Left ventricle myocardium inferior (tissue), 1 donor: ENCODE results near the gene PYGB. TPM values are rescaled to one million over a fixed set of nuclear protein-coding genes. Genes with fewer than 3 reads are reported as not detected.

Experiments
- DNase-seq: peaks from one replicate; pipeline ENCODE4 v3.0.0-alpha.2; 2020
- H3K27ac ChIP-seq: fragments of 200-600 bp; replicated peaks from 2 replicates; pipeline ENCODE4 v1.8.0; 2021
- H3K27me3 ChIP-seq: fragments of 200-600 bp; 2 replicates; pipeline ENCODE4 v1.8.0; 2021; ENCODE audit warnings: low read depth
- H3K36me3 ChIP-seq: fragments of 200-600 bp; 2 replicates; pipeline ENCODE4 v1.8.0; 2021
- H3K4me1 ChIP-seq: fragments of 200-600 bp; 2 replicates; pipeline ENCODE4 v1.8.0; 2021
- H3K4me3 ChIP-seq: fragments of 200-600 bp; 2 replicates; pipeline ENCODE4 v1.8.0; 2021; ENCODE audit warnings: mild to moderate bottlenecking, moderate library complexity
- H3K9me3 ChIP-seq: fragments of 200-600 bp; replicated peaks from 2 replicates; pipeline ENCODE4 v1.8.0; 2021
- intact Hi-C: fragments of 100-400 bp; cut with micrococcal nuclease; formaldehyde crosslinking; loops from one replicate; pipeline ENCODE4 v1.11.0; 2022
- total RNA-seq: library from RNA; stranded (reverse); fragmentation: NEBNext Ultra II Directional; extraction: Animal tissue kit (Norgen Biotek cat#: 25700); gene quantifications from one replicate; pipeline ENCODE4 v1.2.1, GENCODE V29; 2021
- TF ChIP-seq, protein P1 (sequence below): fragments of 200-600 bp; IDR thresholded peaks from 2 replicates; pipeline ENCODE4 v1.8.0; 2021; ENCODE audit warnings: antibody characterized with exemption, mild to moderate bottlenecking, borderline replicate concordance
- donor health status: DM: no; HTN: yes; CAD: no; lungs with severe emphysema.

The PYGB gene
- total RNA-seq, 1 donor from 2014 or later: 218 TPM

DNA sequence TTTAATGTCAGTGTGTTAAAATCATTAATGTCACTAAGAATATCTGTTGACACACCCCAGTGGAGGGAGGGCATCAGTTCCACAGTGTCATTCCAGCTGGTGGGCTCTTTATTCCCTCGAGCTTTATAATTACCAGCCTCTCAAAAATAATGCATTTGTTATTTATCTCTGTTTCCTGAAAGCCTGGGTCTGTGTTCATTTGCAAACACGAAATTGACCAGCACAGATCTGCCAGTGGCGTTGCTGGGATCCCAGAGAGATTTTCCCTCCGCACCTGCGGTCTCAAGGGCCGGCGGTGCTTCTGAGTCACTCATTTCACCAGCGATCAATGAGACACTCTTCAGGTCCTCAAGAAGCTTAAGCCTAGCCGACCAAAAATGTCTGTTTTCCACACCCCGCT lies 5.7 kb upstream of the PYGB start:
- Histone ChIP-seq H3K27me3 (no peaks in the 10 kb centered on the region), H3K4me3 (no peak overlapping the region), H3K4me1 (peaks cover 26% of the 10 kb centered on the region), H3K27ac (no peak overlapping the region), H3K36me3 (no peaks in the 10 kb centered on the region), H3K9me3 (peaks cover 5% of the 10 kb centered on the region)
- TF ChIP-seq, protein P1, sequence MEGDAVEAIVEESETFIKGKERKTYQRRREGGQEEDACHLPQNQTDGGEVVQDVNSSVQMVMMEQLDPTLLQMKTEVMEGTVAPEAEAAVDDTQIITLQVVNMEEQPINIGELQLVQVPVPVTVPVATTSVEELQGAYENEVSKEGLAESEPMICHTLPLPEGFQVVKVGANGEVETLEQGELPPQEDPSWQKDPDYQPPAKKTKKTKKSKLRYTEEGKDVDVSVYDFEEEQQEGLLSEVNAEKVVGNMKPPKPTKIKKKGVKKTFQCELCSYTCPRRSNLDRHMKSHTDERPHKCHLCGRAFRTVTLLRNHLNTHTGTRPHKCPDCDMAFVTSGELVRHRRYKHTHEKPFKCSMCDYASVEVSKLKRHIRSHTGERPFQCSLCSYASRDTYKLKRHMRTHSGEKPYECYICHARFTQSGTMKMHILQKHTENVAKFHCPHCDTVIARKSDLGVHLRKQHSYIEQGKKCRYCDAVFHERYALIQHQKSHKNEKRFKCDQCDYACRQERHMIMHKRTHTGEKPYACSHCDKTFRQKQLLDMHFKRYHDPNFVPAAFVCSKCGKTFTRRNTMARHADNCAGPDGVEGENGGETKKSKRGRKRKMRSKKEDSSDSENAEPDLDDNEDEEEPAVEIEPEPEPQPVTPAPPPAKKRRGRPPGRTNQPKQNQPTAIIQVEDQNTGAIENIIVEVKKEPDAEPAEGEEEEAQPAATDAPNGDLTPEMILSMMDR: no peak
- no peak for DNase-seq
- intact Hi-C loops: no loop called here

DNA sequence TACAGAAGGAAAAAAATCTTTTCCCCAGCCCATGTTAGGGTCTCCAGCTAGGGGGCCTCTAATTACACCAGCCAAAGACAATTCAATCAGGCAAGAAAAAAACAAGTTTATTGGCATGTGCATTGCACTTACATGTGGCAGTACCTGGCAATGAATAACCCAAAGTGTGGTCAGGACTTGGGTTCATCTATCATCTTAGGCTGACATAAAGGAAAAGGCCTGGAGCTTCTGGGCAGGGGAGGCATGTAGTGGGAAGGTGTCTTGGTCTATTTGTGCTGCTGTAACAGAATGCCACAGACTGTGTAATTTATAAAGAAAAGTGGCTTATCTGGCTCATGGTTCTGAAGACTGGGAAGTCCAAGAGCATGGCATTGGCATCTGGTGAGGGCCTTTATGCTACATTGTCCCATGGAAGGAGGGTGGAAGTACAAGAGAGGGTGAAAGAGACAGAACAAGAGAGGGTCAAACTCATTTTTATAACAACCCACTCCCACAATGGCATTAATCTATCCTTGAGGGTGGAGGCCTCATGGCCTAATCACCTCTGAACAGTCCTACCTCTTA lies 4.4 kb upstream of the PYGB start:
- DNase-seq: no peak
- no peak overlapping the region for H3K27ac ChIP-seq
- peaks cover 24% of the 10 kb centered on the region for H3K4me1 ChIP-seq
- intact Hi-C loops: no loop called here
- H3K4me3 ChIP-seq: no peak overlapping the region
- TF ChIP-seq, protein P1: no peak
- no peaks in the 10 kb centered on the region for H3K27me3 ChIP-seq
- H3K9me3 ChIP-seq: peaks cover 5% of the 10 kb centered on the region
- no peaks in the 10 kb centered on the region for H3K36me3 ChIP-seq

DNA sequence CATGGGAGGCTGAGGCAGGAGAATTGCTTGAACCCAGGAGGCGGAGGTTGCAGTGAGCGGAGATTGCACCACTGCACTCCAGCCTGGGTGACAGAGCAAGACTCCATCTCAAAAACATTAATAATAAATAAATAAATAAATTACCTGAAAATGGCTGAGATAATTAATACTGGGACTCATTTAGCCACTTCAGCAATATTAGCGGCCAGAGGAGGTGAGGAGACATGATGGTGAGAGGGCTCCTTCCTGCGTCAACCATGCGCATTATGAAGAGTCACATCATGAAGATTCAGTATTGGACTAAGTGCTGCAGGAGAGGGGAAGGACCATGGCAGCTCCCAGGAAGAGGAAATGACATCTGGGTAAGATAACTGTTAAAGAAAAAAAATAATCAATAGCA lies 2.9 kb upstream of the PYGB start:
- Histone ChIP-seq H3K9me3 (peaks cover 5% of the 10 kb centered on the region), H3K4me3 (no peak overlapping the region), H3K27me3 (no peaks in the 10 kb centered on the region), H3K4me1 (peaks cover 36% of the 10 kb centered on the region), H3K27ac (no peak overlapping the region), H3K36me3 (no peaks in the 10 kb centered on the region)
- no peak for DNase-seq
- intact Hi-C loops: no loop called here
- TF ChIP-seq, protein P1: no peak

DNA sequence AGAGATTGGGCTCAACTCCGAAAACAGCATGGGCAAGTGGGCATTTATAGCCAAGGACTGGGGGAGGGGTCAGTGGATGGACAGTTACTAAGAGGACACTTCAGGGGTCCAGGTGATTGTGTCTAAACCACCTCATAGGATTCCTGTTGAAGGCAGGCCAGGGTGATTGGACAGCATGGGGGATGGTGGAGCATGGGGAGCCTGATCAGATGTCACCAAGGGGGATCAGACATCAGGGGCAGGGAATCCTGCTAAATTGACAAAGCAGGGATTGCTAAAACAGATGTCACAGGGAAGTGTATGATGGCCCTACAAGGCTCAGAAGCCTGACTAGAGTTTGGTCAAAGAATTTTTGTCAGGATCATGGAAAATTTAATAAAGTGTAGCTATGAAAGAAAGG lies 2.4 kb upstream of the PYGB start:
- intact Hi-C loops: no loop called here
- Histone ChIP-seq H3K4me1 (peaks cover 41% of the 10 kb centered on the region), H3K27me3 (no peaks in the 10 kb centered on the region), H3K4me3 (no peak overlapping the region), H3K9me3 (peaks cover 5% of the 10 kb centered on the region), H3K27ac (no peak overlapping the region), H3K36me3 (no peaks in the 10 kb centered on the region)
- DNase-seq: no peak
- TF ChIP-seq, protein P1: no peak

DNA sequence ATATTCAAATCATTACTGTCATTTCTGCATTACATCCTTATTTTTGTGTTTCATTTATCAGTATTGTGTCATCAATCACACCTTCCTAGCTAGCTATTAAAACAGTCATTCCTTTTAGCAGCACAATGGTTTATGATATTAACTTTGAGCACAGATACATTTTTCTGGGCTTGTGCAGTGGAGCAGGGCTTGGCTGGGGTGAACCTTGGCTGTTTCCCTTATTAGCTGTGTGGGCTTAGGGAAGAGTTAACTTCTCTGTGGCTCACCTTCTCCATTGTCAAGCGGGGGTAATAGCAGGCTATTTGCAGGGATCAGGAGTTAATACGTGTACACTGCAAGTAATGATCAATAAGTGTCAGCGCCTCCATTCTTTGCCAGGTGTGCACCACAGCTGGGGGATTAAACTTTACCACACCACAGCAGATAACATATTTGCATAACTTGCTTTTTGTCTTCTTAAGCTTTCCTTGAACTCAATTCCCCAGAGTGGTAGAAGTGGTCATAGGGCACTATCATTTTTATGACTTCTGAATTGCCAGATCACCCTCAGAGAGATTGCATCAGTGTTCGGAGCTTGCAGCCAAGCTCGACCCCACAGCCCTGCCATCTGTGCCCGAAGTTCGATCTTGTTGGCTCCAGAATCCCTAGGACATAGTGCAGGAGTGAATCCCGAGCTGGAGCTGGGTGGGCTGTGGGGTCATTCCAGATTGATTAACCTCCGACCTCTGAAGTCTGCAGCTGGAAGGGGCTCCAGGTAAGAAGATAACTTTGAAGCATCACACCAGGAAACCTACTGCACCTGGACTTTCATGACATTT lies 1.5 kb upstream of the PYGB start:
- peak overlapping the region; percentile 97 for H3K4me3 ChIP-seq
- H3K36me3 ChIP-seq: no peaks in the 10 kb centered on the region
- no peak for DNase-seq
- intact Hi-C loops: no loop called here
- peaks cover 5% of the 10 kb centered on the region for H3K9me3 ChIP-seq
- TF ChIP-seq, protein P1: no peak
- H3K4me1 ChIP-seq: peaks cover 51% of the 10 kb centered on the region
- H3K27me3 ChIP-seq: no peaks in the 10 kb centered on the region
- H3K27ac ChIP-seq: peak overlapping the region; percentile 97
